NCI-H1048 (cell line): ENCODE results near the gene MUC20.
"Not testable (repeated sequence)": the region's sequence is repeated elsewhere in the genome, so short reads cannot be mapped to it uniquely, and the experiment has no call there.

Experiments used
- DNase-seq: peaks from one replicate; lab custom pipeline; 2025; lab: John Stamatoyannopoulos, UW

MUC20 gene

DNA sequence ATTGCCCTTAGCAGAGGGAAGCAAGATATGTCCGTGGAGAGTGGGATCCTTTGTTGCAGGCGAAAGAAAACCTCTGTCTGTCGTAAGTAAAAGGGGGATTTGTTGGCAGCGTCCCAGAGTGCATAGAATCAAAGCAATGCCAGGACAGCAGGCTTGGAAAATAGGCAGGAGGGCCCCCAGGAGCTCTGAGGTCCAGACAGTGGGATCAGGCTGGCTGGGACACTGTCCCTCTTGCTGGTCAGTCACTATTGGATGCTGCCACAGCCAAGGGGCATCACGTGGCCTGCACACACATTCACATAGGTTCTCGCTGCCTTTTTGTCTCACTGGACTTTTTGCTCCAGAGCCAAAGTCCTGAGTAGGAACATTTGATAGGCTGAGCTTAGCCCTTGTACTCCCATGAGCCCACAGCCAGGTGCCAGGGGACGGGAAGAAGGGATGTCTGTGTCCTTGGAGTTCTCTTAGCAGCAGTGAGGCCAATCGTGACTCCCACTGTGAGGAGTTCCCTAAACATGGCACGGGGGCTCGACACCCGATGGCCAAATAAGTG, 10.7 kb downstream of the MUC20 start:
- no peak for DNase-seq

DNA sequence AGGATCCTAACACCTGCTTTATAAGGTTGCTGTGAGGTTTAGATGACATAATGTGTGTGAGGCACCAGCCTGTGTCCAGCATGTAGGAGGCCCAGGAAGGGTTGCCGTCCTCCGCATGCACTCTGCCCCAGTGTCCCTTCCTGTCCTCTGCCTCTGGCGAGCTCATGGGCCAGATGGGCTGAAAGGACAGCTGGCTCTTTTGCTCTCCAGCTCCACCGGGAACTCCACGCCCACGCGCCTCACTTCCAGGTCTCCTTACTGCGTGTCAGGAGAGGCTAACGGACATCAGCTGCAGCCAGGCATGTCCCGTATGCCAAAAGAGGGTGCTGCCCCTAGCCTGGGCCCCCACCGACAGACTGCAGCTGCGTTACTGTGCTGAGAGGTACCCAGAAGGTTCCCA, 12.2 kb downstream of the MUC20 start:
- DNase-seq, result no peak

- DNase-seq, result no peak
Observed at GRCh38 chr3:195735036-195735695, 14.4 kb downstream of the MUC20 start.

DNA sequence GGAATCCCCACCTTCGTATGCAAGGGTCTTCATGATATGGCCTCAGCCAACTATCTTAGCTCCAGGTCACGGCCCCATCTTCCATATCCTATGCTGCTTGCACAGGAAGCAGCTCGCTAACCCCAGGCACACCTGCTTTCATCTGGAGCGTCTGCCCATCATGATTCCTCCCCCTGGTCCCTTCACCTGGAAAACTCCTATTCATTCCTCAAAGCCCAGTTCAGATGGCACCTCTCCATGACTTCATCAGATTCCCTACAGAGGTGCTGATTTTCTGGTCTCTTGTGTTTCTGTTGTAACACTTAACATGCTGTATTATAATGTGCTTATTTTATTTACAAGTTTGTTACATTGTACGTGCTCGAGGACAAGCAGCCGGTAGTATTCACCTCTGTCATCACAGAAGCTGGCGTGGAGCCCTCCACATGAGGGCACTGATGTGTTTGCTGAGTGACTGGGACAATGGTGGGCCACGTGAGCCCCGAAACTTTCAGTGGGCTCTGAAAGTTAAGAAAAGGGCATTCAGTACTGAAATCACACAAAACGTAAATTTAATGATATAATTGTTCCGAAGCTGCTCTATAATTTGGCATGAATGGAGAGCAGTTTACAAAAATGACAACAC, 16.2 kb downstream of the MUC20 start:
- DNase-seq, result no peak

DNA sequence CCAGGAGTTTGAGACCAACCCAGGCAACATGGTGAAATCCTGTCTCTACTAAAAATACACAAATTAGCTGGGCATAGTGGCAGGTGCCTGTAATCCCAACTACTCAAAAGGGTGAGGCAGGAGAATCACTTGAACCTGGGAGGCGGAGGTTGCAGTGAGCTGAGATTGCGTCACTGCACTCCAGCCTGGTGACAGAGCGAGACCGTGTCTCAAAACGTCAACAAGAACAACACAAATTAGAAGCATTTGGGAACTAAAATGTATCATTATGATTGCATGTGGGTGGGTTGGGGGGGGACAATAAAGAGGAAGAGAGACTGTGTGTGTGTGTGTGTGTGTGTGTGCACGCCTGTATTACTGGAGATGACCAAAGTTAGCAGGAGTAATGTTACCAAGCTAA, 17.0 kb downstream of the MUC20 start:
- not testable (repeated sequence) for DNase-seq

GRCh38 chr3:195738274-195739044, 17.7 kb downstream of the MUC20 start:
- DNase-seq, result no peak

DNA sequence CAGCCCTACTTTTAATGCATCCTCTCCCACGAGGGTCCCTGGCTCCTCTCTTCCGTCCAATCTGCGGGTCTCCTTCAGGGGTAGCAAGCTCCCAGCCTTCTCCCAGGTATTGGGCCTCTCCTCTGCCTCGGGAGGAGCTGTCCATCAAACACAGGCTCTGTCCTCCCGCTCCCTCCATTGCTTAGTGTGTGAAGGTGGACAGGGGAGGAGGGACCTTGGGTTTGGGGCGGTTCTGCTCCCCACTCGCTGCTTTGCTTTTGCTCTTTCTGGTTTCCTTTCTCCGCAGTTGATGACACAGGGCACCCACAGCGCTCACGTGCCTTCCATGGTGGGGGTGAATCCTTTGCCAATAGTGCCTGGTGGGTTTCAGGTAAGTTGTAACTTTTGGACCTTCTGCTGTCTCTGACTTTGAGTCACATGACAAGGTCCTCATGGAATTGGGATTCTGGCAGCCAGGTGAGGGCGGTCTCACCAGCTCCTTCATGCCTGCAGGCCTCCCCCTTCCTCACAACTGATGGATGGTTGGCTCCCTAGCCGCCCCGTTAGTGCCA, 18.9 kb downstream of the MUC20 start:
- no peak for DNase-seq

- no peak for DNase-seq
Observed at GRCh38 chr3:195744437-195744836, 23.7 kb downstream of the MUC20 start.

DNA sequence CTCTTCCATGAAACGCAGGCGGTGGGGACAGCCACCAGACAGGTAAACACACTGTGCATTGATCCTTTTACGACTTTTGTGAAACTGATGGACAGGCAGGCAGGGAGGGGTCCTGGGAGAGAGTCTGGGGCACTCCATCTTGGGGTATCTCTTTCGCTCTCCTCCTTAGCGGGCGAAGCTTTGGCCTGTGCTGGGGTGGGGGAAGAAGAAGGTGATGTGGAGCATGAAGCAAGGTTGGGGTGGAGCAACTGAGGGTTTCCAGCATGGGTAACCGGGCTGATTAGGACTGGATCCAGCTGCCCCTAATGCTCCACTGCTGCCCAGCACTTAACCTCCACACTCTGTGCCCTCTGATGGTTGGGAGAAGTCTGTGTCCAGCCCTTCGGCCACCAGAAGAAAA, 25.6 kb downstream of the MUC20 start:
- DNase-seq, result no peak

GRCh38 chr3:195746751-195747150, 26.0 kb downstream of the MUC20 start:
- no peak for DNase-seq

- no peak for DNase-seq
Observed at GRCh38 chr3:195748661-195749060, 27.9 kb downstream of the MUC20 start.

GRCh38 chr3:195749101-195749500, 28.3 kb downstream of the MUC20 start:
- DNase-seq, result not testable (repeated sequence)

GRCh38 chr3:195750797-195751520, 30.2 kb downstream of the MUC20 start:
- DNase-seq, result no peak

DNA sequence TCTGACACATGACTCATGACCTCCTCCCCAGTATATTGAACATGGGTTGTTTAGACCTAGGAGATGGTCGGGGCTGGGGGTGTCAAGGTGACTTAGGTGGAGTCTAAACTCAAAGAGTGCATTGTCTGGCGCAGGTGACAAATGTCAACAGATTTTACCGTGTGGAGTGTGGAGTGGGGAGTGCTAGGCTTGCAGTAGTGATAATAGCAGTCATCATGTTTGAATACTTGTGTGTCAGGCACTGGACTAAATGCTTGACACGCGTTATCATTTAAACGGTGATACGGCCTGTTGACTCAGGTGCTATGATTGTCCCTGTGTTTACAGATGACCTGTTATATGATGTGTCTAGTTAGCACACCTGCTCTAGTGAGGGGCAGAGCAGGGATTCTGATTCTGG, 30.8 kb downstream of the MUC20 start:
- no peak for DNase-seq

- no peak for DNase-seq
Observed at GRCh38 chr3:195752066-195752465, 31.3 kb downstream of the MUC20 start.

- DNase-seq, result no peak
Observed at GRCh38 chr3:195752546-195753331, 32.0 kb downstream of the MUC20 start.

DNA sequence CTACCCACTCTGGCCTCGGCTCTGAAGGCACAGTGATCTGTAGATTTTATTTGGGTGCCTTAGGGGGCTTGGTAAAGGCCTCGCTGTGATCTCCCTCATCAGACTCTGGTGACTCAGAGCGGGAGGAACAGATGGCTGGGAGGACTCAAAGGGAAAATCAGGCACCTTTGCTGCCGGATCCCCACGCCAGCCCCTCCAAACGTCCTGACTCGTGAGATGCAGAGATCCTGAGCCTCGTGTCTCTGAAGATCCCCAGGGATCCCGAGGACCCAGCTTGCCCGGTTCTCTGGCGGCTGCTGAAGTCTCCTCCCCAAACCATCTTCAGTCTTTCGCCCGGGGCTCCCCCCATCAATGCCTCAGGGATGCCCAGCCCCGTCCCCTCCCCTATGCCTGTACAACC, 32.8 kb downstream of the MUC20 start:
- DNase-seq, result no peak

GRCh38 chr3:195754141-195754540, 33.4 kb downstream of the MUC20 start:
- no peak for DNase-seq

DNA sequence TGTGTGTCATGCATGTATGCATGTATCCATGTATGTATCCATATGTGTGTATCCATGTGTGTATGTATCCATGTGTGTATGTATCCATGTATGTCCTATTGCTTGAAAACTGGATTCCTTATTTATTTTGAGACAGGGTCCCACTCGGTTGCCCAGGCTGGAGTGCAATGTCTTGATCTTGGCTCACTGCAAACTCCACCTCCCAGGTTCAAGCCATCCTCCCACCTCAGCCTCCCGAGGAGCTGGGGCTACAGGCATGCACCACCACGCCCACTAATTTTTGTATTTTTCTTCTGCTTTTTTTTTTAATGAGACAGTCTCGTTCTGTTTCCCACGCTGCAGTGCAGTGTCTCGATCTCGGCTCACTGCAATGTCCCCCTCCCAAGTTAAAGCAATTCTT, 34.1 kb downstream of the MUC20 start:
- DNase-seq, result no peak

DNA sequence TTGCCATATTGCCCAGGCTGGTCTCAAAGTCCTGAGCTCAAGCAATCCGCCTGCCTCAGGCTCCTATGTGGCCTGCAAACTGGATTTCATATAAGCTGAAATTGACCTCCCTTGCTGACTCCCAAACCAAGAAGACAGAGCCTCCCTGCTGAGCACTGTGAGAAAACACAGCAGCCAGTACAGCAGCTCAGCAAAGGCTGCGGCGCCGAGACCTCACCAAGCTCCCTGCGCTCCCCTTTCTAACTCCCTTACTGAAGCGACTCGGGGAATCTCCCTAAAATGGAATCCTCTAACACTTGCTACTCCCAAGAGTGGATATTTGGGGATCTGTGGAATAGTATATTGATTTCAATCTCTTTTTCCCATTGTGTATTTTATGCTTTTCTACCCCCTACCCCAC, 34.6 kb downstream of the MUC20 start:
- DNase-seq, result no peak
